ENCODE data around the gene STX7.

The STX7 gene

DNA sequence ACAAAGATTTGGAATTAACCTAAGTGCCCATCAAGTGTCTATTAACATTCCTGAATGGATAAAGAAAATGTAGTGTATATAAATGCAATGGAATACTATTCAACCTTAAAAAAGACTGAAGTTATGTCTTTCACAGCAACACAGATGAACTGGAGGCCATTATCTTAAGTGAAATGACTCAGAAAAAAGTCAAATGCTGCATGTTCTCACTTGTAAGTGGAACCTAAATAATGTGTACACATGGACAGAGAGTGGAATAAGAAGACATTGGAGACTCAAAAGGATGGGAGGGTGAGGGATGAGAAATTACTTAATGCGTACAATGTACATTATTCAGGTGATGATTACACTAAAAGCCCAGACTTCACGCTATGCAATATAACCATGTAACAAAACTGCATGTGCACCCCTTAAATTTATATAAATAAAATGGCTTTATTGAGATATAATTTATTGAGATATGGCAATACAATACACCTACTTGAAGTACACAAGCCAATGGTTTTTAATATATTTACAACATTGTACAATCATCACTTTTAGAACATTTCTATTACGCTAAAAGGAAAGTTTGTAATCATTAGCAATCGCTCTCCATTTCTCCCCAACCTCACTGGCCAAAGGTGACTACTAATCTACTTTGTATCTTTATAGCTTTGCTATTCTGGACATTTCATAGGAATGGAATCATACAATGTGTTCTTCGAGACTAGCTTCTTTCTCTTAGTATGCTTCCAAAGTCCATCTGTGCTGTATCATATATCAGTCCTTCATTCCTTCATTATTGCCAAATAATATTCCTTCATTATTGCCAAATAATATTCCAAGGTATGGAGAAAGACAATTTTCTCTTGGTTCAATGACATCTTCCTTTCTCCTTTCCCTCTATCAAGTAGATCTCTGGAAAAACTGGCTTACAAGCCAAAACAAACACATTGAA, 5.8 kb downstream of the STX7 start:
- H3K23ac ChIP-seq (ENCODE audit: low read depth, low read length, poor library complexity), result no peak overlapping the region
- no peak overlapping the region for H2BK120ac ChIP-seq (ENCODE audit: low read depth, low read length)
- H3K9me3 ChIP-seq (replicated peaks in 1 of 2; ENCODE audit: control insufficient read depth in 2 of 2, insufficient read depth in 1 of 2, low read depth in 1 of 2, low read length in 2 of 2), result no peaks in the 10 kb centered on the region
- no peak overlapping the region for H3K4me2 ChIP-seq (ENCODE audit: insufficient read depth, low read length, poor library complexity, severe bottlenecking)
- no peak overlapping the region for H3K9ac ChIP-seq (ENCODE audit: low read depth, low read length, poor library complexity)
- no peak overlapping the region for H3K14ac ChIP-seq (ENCODE audit: low read length)
- H4K91ac ChIP-seq (ENCODE audit: low read depth, low read length, poor library complexity), result no peak overlapping the region
- H3K4me3 ChIP-seq (ENCODE audit: low read length in 2 of 2), result no peak overlapping the region
- H3K79me1 ChIP-seq (ENCODE audit: low read depth, low read length), result no peaks in the 10 kb centered on the region
- H2BK5ac ChIP-seq (ENCODE audit: low read length), result no peak overlapping the region
- no peak overlapping the region for H4K8ac ChIP-seq (ENCODE audit: low read depth, low read length)
- no peak overlapping the region for H2BK15ac ChIP-seq (ENCODE audit: low read length)
- no peak overlapping the region for H2BK12ac ChIP-seq (ENCODE audit: low read length)
- no peak overlapping the region for H3K18ac ChIP-seq (ENCODE audit: low read length)
- H2AK5ac ChIP-seq (ENCODE audit: low read depth, low read length), result no peak overlapping the region
- H3K36me3 ChIP-seq (replicated peaks in 1 of 2; ENCODE audit: control insufficient read depth in 2 of 2, insufficient read depth in 2 of 2, low read length in 2 of 2), result peaks cover 3 to 10% of the 10 kb centered on the region in 2 donors
- H3K4me1 ChIP-seq (ENCODE audit: control insufficient read depth in 2 of 2, insufficient read depth in 1 of 2, low read depth in 1 of 2, low read length in 2 of 2), result peaks cover 1 to 2% of the 10 kb centered on the region in 2 donors
- no CpG with 5 or more reads among the region's 5 CpGs for WGBS, 2 donors (ENCODE audit: extremely low coverage in 2 of 2, insufficient read length in 2 of 2, insufficient replicate concordance in 1 of 2)
- H3K4ac ChIP-seq (ENCODE audit: low read length), result no peak overlapping the region
- H3K27ac ChIP-seq (replicated peaks; ENCODE audit: low read length), result no peak overlapping the region
- no peaks in the 10 kb centered on the region for H3K27me3 ChIP-seq (ENCODE audit: control insufficient read depth in 3 of 3, insufficient read depth in 3 of 3, low read depth in 1 of 3, low read length in 3 of 3)
- H2AFZ ChIP-seq (ENCODE audit: low read length), result no peak overlapping the region
- no peak for DNase-seq (ENCODE audit: low spot score)

DNA sequence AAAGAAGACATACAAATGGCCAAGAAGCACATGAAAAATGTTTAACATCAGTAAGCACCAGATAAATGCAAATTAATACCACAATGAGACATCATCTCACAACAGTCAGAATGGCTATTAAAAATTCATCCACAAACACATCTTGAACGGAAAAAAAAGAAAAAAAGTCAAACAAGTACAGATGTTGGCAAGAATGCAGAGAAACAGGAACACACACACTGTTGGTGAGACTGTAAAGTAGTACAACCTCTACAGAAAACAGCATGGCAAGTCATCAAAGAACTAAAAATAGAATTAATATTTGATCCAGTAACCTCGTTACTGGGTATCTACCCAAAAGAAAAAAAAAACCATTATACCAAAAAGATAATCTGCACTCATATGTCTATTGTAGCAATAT, 6.5 kb downstream of the STX7 start:
- Histone ChIP-seq H4K91ac (ENCODE audit: low read depth, low read length, poor library complexity) (no peak overlapping the region), H2AFZ (ENCODE audit: low read length) (no peak overlapping the region), H3K4me3 (ENCODE audit: low read length in 2 of 2) (no peak overlapping the region), H3K23ac (ENCODE audit: low read depth, low read length, poor library complexity) (no peak overlapping the region), H2BK5ac (ENCODE audit: low read length) (no peak overlapping the region), H3K9ac (ENCODE audit: low read depth, low read length, poor library complexity) (no peak overlapping the region), H3K79me1 (ENCODE audit: low read depth, low read length) (no peaks in the 10 kb centered on the region), H3K4me1 (ENCODE audit: control insufficient read depth in 2 of 2, insufficient read depth in 1 of 2, low read depth in 1 of 2, low read length in 2 of 2) (no peaks in the 10 kb centered on the region), H3K27me3 (ENCODE audit: control insufficient read depth in 3 of 3, insufficient read depth in 3 of 3, low read depth in 1 of 3, low read length in 3 of 3) (no peaks in the 10 kb centered on the region), H2BK120ac (ENCODE audit: low read depth, low read length) (no peak overlapping the region), H3K14ac (ENCODE audit: low read length) (no peak overlapping the region), H2BK12ac (ENCODE audit: low read length) (no peak overlapping the region), H4K8ac (ENCODE audit: low read depth, low read length) (no peak overlapping the region), H2BK15ac (ENCODE audit: low read length) (no peak overlapping the region), H3K9me3 (replicated peaks in 1 of 2; ENCODE audit: control insufficient read depth in 2 of 2, insufficient read depth in 1 of 2, low read depth in 1 of 2, low read length in 2 of 2) (no peaks in the 10 kb centered on the region), H3K4me2 (ENCODE audit: insufficient read depth, low read length, poor library complexity, severe bottlenecking) (no peak overlapping the region), H3K27ac (replicated peaks; ENCODE audit: low read length) (no peak overlapping the region), H2AK5ac (ENCODE audit: low read depth, low read length) (no peak overlapping the region), H3K36me3 (replicated peaks in 1 of 2; ENCODE audit: control insufficient read depth in 2 of 2, insufficient read depth in 2 of 2, low read length in 2 of 2) (peaks cover 3 to 16% of the 10 kb centered on the region in 2 donors), H3K4ac (ENCODE audit: low read length) (no peak overlapping the region), H3K18ac (ENCODE audit: low read length) (no peak overlapping the region)
- no CpG with 5 or more reads among the region's 2 CpGs for WGBS, 2 donors (ENCODE audit: extremely low coverage in 2 of 2, insufficient read length in 2 of 2, insufficient replicate concordance in 1 of 2)
- DNase-seq (ENCODE audit: low spot score), result no peak

DNA sequence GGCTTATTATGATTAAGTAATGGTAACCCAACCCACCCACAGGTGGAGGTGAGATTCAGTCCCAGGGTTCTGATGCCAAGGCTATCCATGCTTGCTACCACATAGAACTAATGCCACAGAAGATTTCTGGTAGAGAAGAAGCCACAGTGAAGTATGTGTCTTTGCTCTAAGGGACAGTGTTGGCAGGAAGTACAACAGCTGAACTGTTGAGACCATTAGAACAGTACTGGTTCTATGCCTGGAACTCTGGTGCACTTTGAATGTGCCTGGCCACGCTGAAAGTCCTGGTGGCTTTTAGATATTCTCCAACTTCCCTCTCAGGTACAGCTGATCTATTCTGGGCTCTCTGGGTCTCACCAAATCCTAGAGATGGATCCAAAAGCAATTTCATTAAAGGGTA, 7.8 kb downstream of the STX7 start:
- Histone ChIP-seq H2AFZ (ENCODE audit: low read length) (no peak overlapping the region), H3K23ac (ENCODE audit: low read depth, low read length, poor library complexity) (no peak overlapping the region), H3K4me3 (ENCODE audit: low read length in 2 of 2) (no peak overlapping the region), H3K27ac (replicated peaks; ENCODE audit: low read length) (no peak overlapping the region), H3K14ac (ENCODE audit: low read length) (no peak overlapping the region), H3K18ac (ENCODE audit: low read length) (no peak overlapping the region), H3K27me3 (ENCODE audit: control insufficient read depth in 3 of 3, insufficient read depth in 3 of 3, low read depth in 1 of 3, low read length in 3 of 3) (no peaks in the 10 kb centered on the region), H2BK15ac (ENCODE audit: low read length) (no peak overlapping the region), H2AK5ac (ENCODE audit: low read depth, low read length) (no peak overlapping the region), H2BK12ac (ENCODE audit: low read length) (no peak overlapping the region), H3K9me3 (replicated peaks in 1 of 2; ENCODE audit: control insufficient read depth in 2 of 2, insufficient read depth in 1 of 2, low read depth in 1 of 2, low read length in 2 of 2) (no peaks in the 10 kb centered on the region), H3K4me1 (ENCODE audit: control insufficient read depth in 2 of 2, insufficient read depth in 1 of 2, low read depth in 1 of 2, low read length in 2 of 2) (no peaks in the 10 kb centered on the region), H3K9ac (ENCODE audit: low read depth, low read length, poor library complexity) (no peak overlapping the region), H3K4me2 (ENCODE audit: insufficient read depth, low read length, poor library complexity, severe bottlenecking) (no peak overlapping the region), H3K36me3 (replicated peaks in 1 of 2; ENCODE audit: control insufficient read depth in 2 of 2, insufficient read depth in 2 of 2, low read length in 2 of 2) (peaks cover 3 to 20% of the 10 kb centered on the region in 2 donors), H3K79me1 (ENCODE audit: low read depth, low read length) (no peaks in the 10 kb centered on the region), H4K8ac (ENCODE audit: low read depth, low read length) (no peak overlapping the region), H2BK120ac (ENCODE audit: low read depth, low read length) (no peak overlapping the region), H4K91ac (ENCODE audit: low read depth, low read length, poor library complexity) (no peak overlapping the region), H2BK5ac (ENCODE audit: low read length) (no peak overlapping the region), H3K4ac (ENCODE audit: low read length) (no peak overlapping the region)
- no CpG with 5 or more reads among the region's 1 CpG for WGBS, 2 donors (ENCODE audit: extremely low coverage in 2 of 2, insufficient read length in 2 of 2, insufficient replicate concordance in 1 of 2)
- no peak for DNase-seq (ENCODE audit: low spot score)

DNA sequence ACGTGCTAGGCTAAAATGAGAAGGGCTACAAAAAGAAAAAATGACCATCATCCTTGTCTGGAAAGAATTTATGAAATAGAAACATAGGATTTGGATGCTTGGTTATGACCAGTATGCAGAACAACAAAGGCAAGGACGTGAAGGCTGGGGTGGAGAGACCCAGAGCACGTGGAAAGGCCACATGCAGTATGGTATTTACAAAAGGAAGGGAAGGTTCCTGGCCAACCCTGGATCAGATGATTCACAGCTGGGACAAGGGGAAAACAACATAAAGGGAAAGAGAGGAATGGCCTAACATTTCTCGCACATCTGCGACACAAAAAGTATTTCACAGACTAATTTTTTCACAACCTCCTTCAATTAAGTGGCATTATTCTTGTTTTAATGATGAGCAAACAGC, 8.2 kb downstream of the STX7 start:
- Histone ChIP-seq H3K14ac (ENCODE audit: low read length) (no peak overlapping the region), H2BK5ac (ENCODE audit: low read length) (no peak overlapping the region), H2BK15ac (ENCODE audit: low read length) (no peak overlapping the region), H3K79me1 (ENCODE audit: low read depth, low read length) (no peaks in the 10 kb centered on the region), H3K23ac (ENCODE audit: low read depth, low read length, poor library complexity) (no peak overlapping the region), H3K27me3 (ENCODE audit: control insufficient read depth in 3 of 3, insufficient read depth in 3 of 3, low read depth in 1 of 3, low read length in 3 of 3) (no peaks in the 10 kb centered on the region), H2AK5ac (ENCODE audit: low read depth, low read length) (no peak overlapping the region), H2BK120ac (ENCODE audit: low read depth, low read length) (no peak overlapping the region), H4K8ac (ENCODE audit: low read depth, low read length) (no peak overlapping the region), H4K91ac (ENCODE audit: low read depth, low read length, poor library complexity) (no peak overlapping the region), H3K4ac (ENCODE audit: low read length) (no peak overlapping the region), H2AFZ (ENCODE audit: low read length) (no peak overlapping the region), H3K9ac (ENCODE audit: low read depth, low read length, poor library complexity) (no peak overlapping the region), H3K4me2 (ENCODE audit: insufficient read depth, low read length, poor library complexity, severe bottlenecking) (no peak overlapping the region), H3K36me3 (replicated peaks in 1 of 2; ENCODE audit: control insufficient read depth in 2 of 2, insufficient read depth in 2 of 2, low read length in 2 of 2) (peaks cover 3 to 20% of the 10 kb centered on the region in 2 donors), H2BK12ac (ENCODE audit: low read length) (no peak overlapping the region), H3K4me3 (ENCODE audit: low read length in 2 of 2) (no peak overlapping the region), H3K9me3 (replicated peaks in 1 of 2; ENCODE audit: control insufficient read depth in 2 of 2, insufficient read depth in 1 of 2, low read depth in 1 of 2, low read length in 2 of 2) (no peaks in the 10 kb centered on the region), H3K18ac (ENCODE audit: low read length) (no peak overlapping the region), H3K4me1 (ENCODE audit: control insufficient read depth in 2 of 2, insufficient read depth in 1 of 2, low read depth in 1 of 2, low read length in 2 of 2) (no peaks in the 10 kb centered on the region), H3K27ac (replicated peaks; ENCODE audit: low read length) (no peak overlapping the region)
- no peak for DNase-seq (ENCODE audit: low spot score)
- no CpG with 5 or more reads among the region's 5 CpGs for WGBS, 2 donors (ENCODE audit: extremely low coverage in 2 of 2, insufficient read length in 2 of 2, insufficient replicate concordance in 1 of 2)
